HepG2 (cell line): ENCODE results near the gene BCL2L1. TPM values are rescaled to one million over a fixed set of nuclear protein-coding genes. Genes with fewer than 3 reads are reported as not detected.

ENCODE experiments used
- ATAC-seq: fragments of 200-7000 bp; cut with Tn5 transposase; 3 replicates; pipeline ENCODE4 v1.9.1; 2020; ENCODE audit warnings: mild to moderate bottlenecking, moderate library complexity
- BruUV-seq: library from RNA; stranded (reverse); fragments of 400-500 nt; replicated peaks from 2 replicates; lab custom pipeline; 2021; lab: Mats Ljungman, UMichigan
- CTCF ChIA-PET: fragments of 300-600 bp; formaldehyde crosslinking; extraction: SDS; loops from one replicate; lab custom pipeline; 2021; ENCODE audit warnings: low total read pairs, inconsistent platforms, low intra/inter-chr PET ratio; lab: Yijun Ruan, JAX
- POLR2A ChIA-PET: fragments of 350-600 bp; sonication (Branson Sonifier 250); formaldehyde crosslinking; loops from one replicate; lab custom pipeline; 2020; ENCODE audit warnings: antibody characterized with exemption, inconsistent platforms; lab: Yijun Ruan, JAX
- DNase-seq: peaks from one replicate; pipeline ENCODE4 v3.0.0-alpha.2; 2015; ENCODE audit warnings: low spot score
- FAIRE-seq: peaks from 3 replicates; lab custom pipeline; 2011; peaks lifted over from hg19 to GRCh38; lab: Jason Lieb, UNC
- H2AFZ ChIP-seq: one replicate; pipeline ENCODE4 v1.6.1; 2011; ENCODE audit warnings: low read length, inconsistent platforms
- H3K27ac ChIP-seq: fragments of 300-600 bp; 3 replicates; pipeline ENCODE4 v1.8.0; 2011; ENCODE audit warnings: mixed run types, mild to moderate bottlenecking, mixed read lengths, low read length, inconsistent platforms; ENCODE audit not compliant: insufficient read depth; ENCODE audit errors: extremely low read length
- H3K27me3 ChIP-seq, 2 experiments: fragments of 200-600 bp in 1 of 2; 2 replicates in 1 of 2; 3 replicates in 1 of 2; pipeline versions ENCODE4 v1.6.0 to v1.8.0; 2011; ENCODE audit warnings: low read length in 2 of 2, mild to moderate bottlenecking in 2 of 2, moderate library complexity in 2 of 2, inconsistent platforms in 1 of 2; ENCODE audit not compliant: insufficient read depth in 2 of 2, control insufficient read depth in 1 of 2
- H3K36me3 ChIP-seq, 2 experiments: fragments of 200-600 bp in 1 of 2; replicated peaks in 1 of 2; 2 replicates in 1 of 2; 3 replicates in 1 of 2; pipeline versions ENCODE4 v1.5.1 to v1.8.0; 2011; ENCODE audit warnings: low read length in 2 of 2, inconsistent platforms in 1 of 2; ENCODE audit not compliant: insufficient read depth in 2 of 2, control insufficient read depth in 1 of 2
- H3K4me1 ChIP-seq: 2 replicates; pipeline ENCODE4 v1.5.1; 2012; ENCODE audit warnings: low read length, inconsistent platforms; ENCODE audit not compliant: insufficient read depth
- H3K4me2 ChIP-seq: 2 replicates; pipeline ENCODE4 v1.6.0; 2011; ENCODE audit warnings: low read depth, low read length, inconsistent platforms
- H3K4me3 ChIP-seq, 3 experiments: fragments of 200-600 bp in 1 of 3; sonication (generic), shearing (Covaris generic) in 1 of 3; replicated peaks in 1 of 3; 2 replicates each; pipeline ENCODE4 v1.5.1; 2011 to 2016; ENCODE audit warnings: low read length in 3 of 3, inconsistent platforms in 2 of 3, low read depth in 2 of 3, mild to moderate bottlenecking in 2 of 3, control low read depth in 1 of 3, mixed read lengths in 1 of 3; ENCODE audit not compliant: insufficient read depth in 1 of 3
- H3K79me2 ChIP-seq: one replicate; pipeline ENCODE4 v1.6.1; 2011; ENCODE audit warnings: low read length, inconsistent platforms; ENCODE audit not compliant: insufficient read depth
- H3K9ac ChIP-seq: 2 replicates; pipeline ENCODE4 v1.6.0; 2011; ENCODE audit warnings: mild to moderate bottlenecking, low read depth, low read length, inconsistent platforms; ENCODE audit not compliant: insufficient read depth
- H3K9me3 ChIP-seq: 2 replicates; pipeline ENCODE4 v1.5.1; 2012; ENCODE audit warnings: mild to moderate bottlenecking, low read length
- H4K20me1 ChIP-seq: 2 replicates; pipeline ENCODE4 v1.6.0; 2011; ENCODE audit warnings: inconsistent platforms, mild to moderate bottlenecking, low read length, moderate library complexity; ENCODE audit not compliant: insufficient read depth
- AGO2 ChIP-seq: fragments of 200-400 bp; formaldehyde crosslinking; optimal IDR thresholded peaks from 2 replicates; pipeline ENCODE3; 2017; ENCODE audit warnings: mild to moderate bottlenecking, low read depth, low read length, moderate library complexity
- CSRNP1 ChIP-seq: sonication (generic); formaldehyde crosslinking; IDR thresholded peaks from 2 replicates; pipeline ENCODE4 v1.8.1; 2023; ENCODE audit warnings: mild to moderate bottlenecking, missing genetic modification reagents
- E2F2 ChIP-seq: sonication (generic); formaldehyde crosslinking; IDR thresholded peaks from 2 replicates; pipeline ENCODE4 v1.4.0; 2020; ENCODE audit warnings: missing genetic modification reagents, borderline replicate concordance
- ESRRA ChIP-seq: sonication (generic); formaldehyde crosslinking; IDR thresholded peaks from 2 replicates; pipeline ENCODE4 v1.5.1; 2020; ENCODE audit warnings: mild to moderate bottlenecking, low read depth, missing genetic modification reagents
- EZH2 ChIP-seq: conservative IDR thresholded peaks from 2 replicates; pipeline ENCODE4 v1.6.1; 2012; ENCODE audit warnings: mild to moderate bottlenecking, low read depth, low read length, moderate library complexity
- HOMEZ ChIP-seq: IDR thresholded peaks from 2 replicates; pipeline ENCODE4 v1.6.1; 2016; ENCODE audit warnings: low read depth
- HOXA9 ChIP-seq: sonication (generic); formaldehyde crosslinking; IDR thresholded peaks from 2 replicates; pipeline ENCODE4 v1.8.1; 2022; ENCODE audit warnings: missing genetic modification reagents, mild to moderate bottlenecking, moderate library complexity, borderline replicate concordance
- IRF9 ChIP-seq: sonication (generic); formaldehyde crosslinking; IDR thresholded peaks from 2 replicates; pipeline ENCODE4 v1.8.0; 2022; ENCODE audit warnings: missing genetic modification reagents, mild to moderate bottlenecking, borderline replicate concordance
- MNT ChIP-seq: fragments of 450-650 bp; IDR thresholded peaks from 2 replicates; pipeline ENCODE4 v1.6.1; 2016
- SNAPC5 ChIP-seq: sonication (generic); formaldehyde crosslinking; IDR thresholded peaks from 2 replicates; pipeline ENCODE4 v1.8.1; 2023; ENCODE audit warnings: mild to moderate bottlenecking, missing genetic modification reagents, borderline replicate concordance
- WIZ ChIP-seq: sonication (generic); formaldehyde crosslinking; IDR thresholded peaks from 2 replicates; pipeline ENCODE4 v1.5.1; 2020; ENCODE audit warnings: mild to moderate bottlenecking, missing genetic modification reagents
- ZBTB20 ChIP-seq: sonication (generic); formaldehyde crosslinking; IDR thresholded peaks from 2 replicates; pipeline ENCODE4 v1.8.1; 2023; ENCODE audit warnings: missing genetic modification reagents, low read depth, mild to moderate bottlenecking, borderline replicate concordance
- ZFP1 ChIP-seq: IDR thresholded peaks from 2 replicates; pipeline ENCODE4 v1.6.1; 2016
- ZNF121 ChIP-seq: sonication (generic); formaldehyde crosslinking; IDR thresholded peaks from 2 replicates; pipeline ENCODE4 v1.5.0; 2020; ENCODE audit warnings: mild to moderate bottlenecking, missing genetic modification reagents
- ZNF136 ChIP-seq: sonication (generic); formaldehyde crosslinking; IDR thresholded peaks from 2 replicates; pipeline ENCODE4 v1.8.1; 2022; ENCODE audit warnings: low read depth, mild to moderate bottlenecking, moderate library complexity, missing genetic modification reagents
- ZNF296 ChIP-seq: sonication (generic); formaldehyde crosslinking; conservative IDR thresholded peaks from 2 replicates; pipeline ENCODE4 v1.5.0; 2020; ENCODE audit warnings: mild to moderate bottlenecking, missing genetic modification reagents
- ZNF776 ChIP-seq: sonication (generic); formaldehyde crosslinking; IDR thresholded peaks from 2 replicates; pipeline ENCODE4 v1.4.0; 2020; ENCODE audit warnings: mild to moderate bottlenecking, missing genetic modification reagents
- ZNF792 ChIP-seq: IDR thresholded peaks from 2 replicates; pipeline ENCODE4 v1.6.1; 2016
- WGBS: methylation state at CpG from one replicate; pipeline ENCODE4 v1.1.6; 2017; ENCODE audit warnings: low lambda C conversion rate; 5-methylcytosine and 5-hydroxymethylcytosine counted together
- in situ Hi-C: cut with HindIII; loops from 2 replicates; pipeline ENCODE4 v1.10.0; 2017; ENCODE audit warnings: low pct_unique_long_range_greater_than_20kb; ENCODE audit not compliant: extremely low pct_ligation_motif_present
- intact Hi-C: fragments of 100-400 bp; cut with micrococcal nuclease; formaldehyde crosslinking; loops from one replicate; pipeline ENCODE4 v1.10.0; 2022; ENCODE audit not compliant: unreplicated experiment
- polyA plus RNA-seq, 8 experiments: library from polyadenylated mRNA; depleted of rRNA in 3 of 8; stranded (reverse) in 7 of 8; unstranded in 1 of 8; fragments of >200 nt; fragmentation: Illumina TruSeq in 4 of 8; extraction: Trizol in 4 of 8; gene quantifications; 2 replicates each; pipeline versions ENCODE4 v1.2.1 to v1.2.3, GENCODE V29; 2011 to 2016; ENCODE audit warnings: low read depth in 4 of 8, missing spikeins in 1 of 8, mixed read lengths in 1 of 8; ENCODE audit not compliant: insufficient read depth in 1 of 8
- total RNA-seq, 5 experiments: library from RNA; depleted of rRNA; stranded (reverse); fragments of >200 nt; fragmentation: Illumina TruSeq; extraction: Trizol; gene quantifications; 2 replicates each; pipeline ENCODE4 v1.2.3, GENCODE V29; 2016; ENCODE audit warnings: low read depth in 1 of 5

BCL2L1 gene
- total and polyA plus RNA-seq, 2 of the 13 experiments (the other 11 are each of a cell fraction or from before 2014, with no cell fraction given): 164 to 258 TPM

- no TSS peak for BruUV-seq
- ChIA-PET CTCF (no interaction called here), POLR2A (interaction anchor here (1.1 to 28.1 kb wide), 4 partner anchors 11 to 56 kb away, joined by 3 to 2822 read pairs (median 22); partner anchors contain the start of gene BCL2L1)
- Histone ChIP-seq H3K4me2 (no peak overlapping the region), H4K20me1 (peaks cover 10% of the 10 kb centered on the region; the same call in 1 of the 2 replicates), H3K9me3 (no peaks in the 10 kb centered on the region), H3K27ac (no peak overlapping the region), H3K4me1 (peaks cover 67% of the 10 kb centered on the region), H3K79me2 (peaks cover 92% of the 10 kb centered on the region), H3K4me3 (no peak overlapping the region), H2AFZ (no peak overlapping the region), H3K36me3 (peaks cover 55 to 85% of the 10 kb centered on the region in 2 experiments), H3K9ac (no peak overlapping the region), H3K27me3 (no peaks in the 10 kb centered on the region)
- FAIRE-seq (no peak), ATAC-seq (no peak), DNase-seq (no peak)
- WGBS: 98% methylated on average over 3 of the region's 3 CpGs
- in situ Hi-C loops (no loop called here), intact Hi-C loops (no loop called here)
- no peak for TF ChIP-seq ESRRA (CRISPR knock-in tag)
- no peak for TF ChIP-seq E2F2 (CRISPR knock-in tag)
- no peak for TF ChIP-seq ZFP1
- no peak for TF ChIP-seq IRF9 (CRISPR knock-in tag)
- no peak for TF ChIP-seq ZNF136 (CRISPR knock-in tag)
- no peak for TF ChIP-seq SNAPC5 (CRISPR knock-in tag)
- no peak for TF ChIP-seq HOXA9 (CRISPR knock-in tag)
- no peak for TF ChIP-seq ZBTB20 (CRISPR knock-in tag)
- TF ChIP-seq WIZ (CRISPR knock-in tag): no peak
- TF ChIP-seq AGO2: peak; percentile 37
- no peak for TF ChIP-seq ZNF776 (CRISPR knock-in tag)
- TF ChIP-seq ZNF296: no peak
- no peak for TF ChIP-seq MNT
- TF ChIP-seq ZNF121 (CRISPR knock-in tag): peak; percentile 78
- no peak for TF ChIP-seq HOMEZ (CRISPR knock-in tag)
- no peak for TF ChIP-seq ZNF792 (CRISPR knock-in tag)
- 0 out of 2 replicates have a peak, but pooled peaks have one; percentile 9 for TF ChIP-seq CSRNP1
- no peak for TF ChIP-seq EZH2
These were observed 32.5 kb downstream of the BCL2L1 start for GRCh38 chr20:31690124-31690666.
